ENCODE data around the gene BRD4.

The BRD4 gene

GRCh38 chr19:15248648-15249527 lies 83.5 kb downstream of the BRD4 start:
- no peak for DNase-seq (ENCODE audit: low spot score)

- DNase-seq (ENCODE audit: low spot score): no peak
Measured at GRCh38 chr19:15248106-15248505, 84.2 kb downstream of the BRD4 start.

- no peak for DNase-seq (ENCODE audit: low spot score)
Measured at GRCh38 chr19:15247107-15248014, 85.0 kb downstream of the BRD4 start.

- no peak for DNase-seq (ENCODE audit: low spot score)
Measured at GRCh38 chr19:15246198-15246481, 86.2 kb downstream of the BRD4 start.

GRCh38 chr19:15245370-15246197 lies 86.8 kb downstream of the BRD4 start:
- no peak for DNase-seq (ENCODE audit: low spot score)

DNA sequence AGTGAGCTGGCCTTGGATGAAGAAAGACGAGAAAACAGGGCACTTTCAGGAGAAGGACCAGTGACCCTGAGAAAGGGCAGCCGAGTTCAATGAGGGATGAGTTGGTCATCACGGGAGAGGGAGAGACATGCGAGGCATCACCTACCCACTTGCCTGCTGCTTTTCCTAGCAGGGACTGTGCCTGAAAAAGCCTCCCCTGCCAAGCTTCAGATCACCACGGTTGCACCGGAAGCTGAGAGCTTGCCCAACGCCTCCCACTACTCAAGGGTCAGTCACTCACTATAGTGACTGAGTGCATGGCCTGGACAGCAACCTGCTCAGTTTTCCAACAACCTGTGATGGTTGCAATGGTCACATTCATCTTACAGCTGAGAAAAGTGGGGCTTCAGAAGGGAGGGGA lies 87.5 kb downstream of the BRD4 start:
- no peak for DNase-seq (ENCODE audit: low spot score)

DNA sequence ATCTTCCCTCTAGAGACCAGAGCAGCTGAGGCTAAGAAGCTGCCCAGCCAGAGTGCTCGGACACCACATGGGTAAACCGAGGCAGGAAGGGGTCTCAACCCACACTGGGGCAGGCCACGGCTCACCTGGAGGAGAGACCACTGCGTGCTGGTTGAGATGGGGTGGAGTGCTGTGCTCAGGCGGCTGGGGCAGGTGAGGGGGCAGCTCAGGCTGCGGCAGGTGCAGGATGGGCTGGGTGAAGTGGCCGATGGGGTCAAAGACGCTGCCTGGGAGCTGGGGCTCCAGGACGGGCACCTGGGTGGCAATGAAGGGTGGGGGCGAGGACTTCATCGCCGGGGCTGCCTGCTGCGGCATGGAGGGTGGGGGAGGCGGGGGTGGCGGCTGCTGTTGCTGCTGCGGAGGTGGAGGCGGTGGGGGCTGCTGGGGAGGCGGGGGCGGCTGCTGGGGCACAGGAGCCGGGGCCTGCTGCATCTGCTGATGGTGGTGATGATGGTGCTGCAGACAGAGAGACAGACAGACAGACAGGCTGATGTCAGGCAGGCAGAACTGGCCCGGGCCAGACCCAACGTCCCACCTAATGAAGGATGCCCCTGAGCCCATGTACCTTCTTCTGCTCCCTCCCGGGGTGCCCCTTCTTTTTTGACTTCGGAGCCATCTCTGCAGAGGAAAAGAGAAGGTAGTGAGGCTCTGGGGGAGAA lies 88.1 kb downstream of the BRD4 start:
- DNase-seq (ENCODE audit: low spot score): no peak

GRCh38 chr19:15243236-15243957 lies 88.9 kb downstream of the BRD4 start:
- DNase-seq (ENCODE audit: low spot score): no peak

DNA sequence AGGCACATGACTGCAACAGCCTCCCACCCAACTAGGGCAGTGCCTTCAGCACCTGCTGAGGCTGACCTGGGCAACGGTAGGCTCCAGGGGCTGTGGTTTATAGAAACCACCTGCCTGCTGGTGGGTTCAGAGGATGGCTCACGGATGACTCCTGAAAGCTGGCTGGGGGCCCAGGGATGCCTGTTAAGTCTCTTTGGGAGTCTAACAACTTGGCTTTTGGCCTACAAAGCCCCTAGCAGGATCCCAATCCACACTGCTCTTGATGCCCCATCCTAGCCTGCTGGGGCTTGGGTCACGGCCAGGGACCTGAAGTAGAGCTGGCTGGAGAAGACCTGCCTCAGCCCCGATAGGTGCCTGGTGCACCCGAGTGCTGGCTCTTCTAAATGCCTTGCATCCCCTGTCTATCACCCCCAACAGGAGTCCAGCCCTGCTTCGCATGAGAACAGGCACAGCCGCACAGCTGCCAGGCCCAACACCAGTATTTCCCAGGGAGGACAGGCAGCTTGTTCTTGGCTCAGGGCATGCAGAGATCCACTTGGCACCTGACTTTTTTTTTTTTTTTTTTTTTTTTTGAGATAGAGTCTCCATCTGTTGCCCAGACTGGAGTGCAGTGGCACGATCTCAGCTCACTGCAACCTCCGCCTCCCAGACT lies 91.0 kb downstream of the BRD4 start:
- no peak for DNase-seq (ENCODE audit: low spot score)

DNA sequence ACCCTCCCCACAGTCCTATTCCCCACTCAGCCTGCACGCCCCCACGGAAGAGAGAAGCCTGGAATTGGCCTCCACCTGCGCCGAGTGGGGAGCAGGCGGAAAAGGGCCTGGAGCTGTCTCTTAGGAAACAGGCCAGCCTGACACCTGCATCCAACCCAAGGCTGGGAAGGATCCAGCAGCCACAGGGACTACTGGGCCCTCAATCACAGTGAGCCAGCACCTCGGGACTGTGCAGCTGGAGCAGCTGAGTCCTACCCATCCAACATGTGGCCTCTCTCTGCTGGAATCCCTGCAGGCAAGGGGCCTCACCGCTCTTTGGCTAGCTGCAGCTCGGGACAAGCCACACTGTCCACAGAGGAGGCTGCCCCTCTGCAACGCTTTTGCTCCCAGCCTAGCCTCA lies 91.8 kb downstream of the BRD4 start:
- DNase-seq (ENCODE audit: low spot score): no peak

- no peak for DNase-seq (ENCODE audit: low spot score)
Measured at GRCh38 chr19:15239337-15239949, 92.9 kb downstream of the BRD4 start.

DNA sequence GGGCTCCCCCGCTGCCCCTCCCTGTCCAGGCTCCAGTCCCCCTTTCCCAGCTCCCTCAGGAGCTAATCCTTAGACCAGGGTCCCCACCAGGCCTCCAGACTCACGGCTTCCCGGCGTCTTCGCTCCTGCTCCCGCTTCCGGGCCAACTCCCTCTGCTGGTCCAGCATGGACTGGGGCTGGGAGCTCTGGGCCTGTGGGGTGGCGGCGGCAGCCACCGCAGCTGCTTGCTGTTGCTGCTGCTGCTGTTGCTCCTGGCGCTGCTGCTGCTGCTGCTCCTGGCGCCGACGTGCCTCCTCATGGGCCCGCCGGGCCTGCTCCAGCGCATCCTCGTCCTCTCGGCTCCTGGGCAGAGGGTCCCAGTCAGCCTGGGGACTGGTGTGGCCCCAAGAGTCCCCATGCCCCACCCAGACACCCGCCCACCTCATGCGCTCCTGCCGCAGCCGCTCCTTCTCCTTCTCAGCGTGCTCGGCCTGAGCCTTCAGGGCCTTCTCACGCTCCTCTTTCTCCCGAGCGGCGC lies 93.6 kb downstream of the BRD4 start:
- no peak for DNase-seq (ENCODE audit: low spot score)

DNA sequence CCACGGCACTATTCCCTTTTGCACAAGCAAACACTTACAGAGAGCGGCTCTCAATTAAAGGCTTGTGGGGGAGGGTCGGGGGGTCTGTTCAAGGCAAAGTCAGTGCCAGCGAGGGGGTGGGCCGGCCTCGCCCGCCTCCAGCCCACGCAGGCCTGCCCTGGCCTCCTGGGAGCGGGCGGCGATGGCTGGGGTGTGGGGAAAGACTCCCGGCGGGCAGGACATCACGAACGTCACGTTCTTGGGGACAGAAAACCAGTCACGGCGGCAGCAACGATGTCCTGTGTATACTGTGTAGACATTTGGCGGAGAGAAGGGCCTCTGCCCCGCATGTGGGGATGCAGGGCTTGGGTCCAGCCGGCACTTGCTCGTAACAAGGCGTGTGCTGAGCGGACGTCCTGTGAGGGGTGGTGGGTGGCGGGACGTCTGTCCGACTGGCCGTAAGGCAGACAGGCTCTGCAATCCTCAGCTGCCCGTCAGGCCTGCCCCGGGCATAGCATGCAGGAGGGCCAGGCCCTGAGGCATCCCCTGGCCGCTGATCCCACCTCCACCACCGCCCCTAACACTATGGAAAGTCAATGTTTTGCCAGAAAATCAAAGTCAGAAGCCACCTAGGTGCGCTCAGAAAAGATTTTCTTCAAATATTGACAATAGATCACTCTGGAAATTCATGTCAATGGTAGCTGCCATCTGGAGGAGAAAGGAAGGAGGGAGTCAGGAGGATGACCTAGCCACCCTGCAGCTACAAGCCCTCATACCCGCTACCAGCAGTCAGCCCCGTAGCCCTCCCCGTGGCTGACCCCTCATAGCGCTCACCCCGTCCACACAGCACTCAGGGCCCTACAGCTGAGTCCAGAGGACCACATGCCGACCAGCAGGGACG lies 94.3 kb downstream of the BRD4 start:
- DNase-seq (ENCODE audit: low spot score): no peak

- DNase-seq (ENCODE audit: low spot score): no peak
Measured at GRCh38 chr19:15236886-15237285, 95.5 kb downstream of the BRD4 start.

- DNase-seq (ENCODE audit: low spot score): no peak
Measured at GRCh38 chr19:15235781-15236180, 96.6 kb downstream of the BRD4 start.

- DNase-seq (ENCODE audit: low spot score): no peak
Measured at GRCh38 chr19:15234431-15235130, 97.8 kb downstream of the BRD4 start.

- DNase-seq (ENCODE audit: low spot score): no peak
Measured at GRCh38 chr19:15231271-15231670, 101.1 kb downstream of the BRD4 start.

DNA sequence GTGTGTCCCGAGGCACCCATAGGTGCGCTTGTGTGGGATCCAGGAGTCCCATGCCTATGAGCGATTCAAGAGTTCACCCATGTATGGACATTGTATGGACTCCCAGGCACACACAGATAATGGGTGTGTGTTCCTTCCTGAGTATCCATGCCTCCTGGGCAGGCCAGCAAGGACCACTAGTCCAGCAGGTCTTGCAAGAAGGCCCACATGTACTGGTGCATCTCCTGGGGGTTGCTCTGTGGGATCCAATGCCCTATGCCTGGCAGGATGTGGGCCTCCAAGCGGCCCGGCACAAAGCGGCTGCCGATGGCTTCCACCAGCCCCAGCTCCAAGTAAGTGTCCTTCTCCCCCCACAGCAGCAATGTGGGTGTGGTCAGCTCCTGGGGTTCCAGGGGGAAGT lies 105.1 kb downstream of the BRD4 start:
- DNase-seq (ENCODE audit: low spot score): no peak

All from D341Med (cell line).